Hypothalamus (tissue), 51 donors: ENCODE measurements around the gene FBXO31.

Experiments used
- DNase-seq, 51 donors: peaks; one replicate each; lab custom pipeline; 2025; lab: John Stamatoyannopoulos, UW

The FBXO31 gene

GRCh38 chr16:87317750-87318644 is 65.6 kb downstream of the FBXO31 start:
- DNase-seq: peak in 7 of 51 donors; percentile 29 to 55 (median 48)

GRCh38 chr16:87316923-87317749 is 66.4 kb downstream of the FBXO31 start, which contains the start of gene C16orf95:
C16orf95 (minus strand) TSS chr16:87317392; CDS start chr16:87317242, 150 bp downstream.
- peak; percentile 80 to 98 (median 93) for DNase-seq

- DNase-seq: no peak
Observed at GRCh38 chr16:87316450-87316922, 67.1 kb downstream of the FBXO31 start.

- DNase-seq: no peak
Observed at GRCh38 chr16:87314990-87315420, 68.6 kb downstream of the FBXO31 start.

GRCh38 chr16:87312008-87312407 is 71.6 kb downstream of the FBXO31 start:
- no peak for DNase-seq

GRCh38 chr16:87311387-87311786 is 72.2 kb downstream of the FBXO31 start:
- no peak for DNase-seq

GRCh38 chr16:87310610-87311009 is 73.0 kb downstream of the FBXO31 start:
- no peak for DNase-seq

- DNase-seq: no peak
Observed at GRCh38 chr16:87309620-87310525, 73.7 kb downstream of the FBXO31 start.

- DNase-seq: no peak
Observed at GRCh38 chr16:87308826-87309225, 74.8 kb downstream of the FBXO31 start.

GRCh38 chr16:87306516-87306915 is 77.1 kb downstream of the FBXO31 start:
- DNase-seq: no peak

- no peak for DNase-seq
Observed at GRCh38 chr16:87305505-87306391, 77.8 kb downstream of the FBXO31 start.

- no peak for DNase-seq
Observed at GRCh38 chr16:87304951-87305350, 78.6 kb downstream of the FBXO31 start.

GRCh38 chr16:87303962-87304521 is 79.5 kb downstream of the FBXO31 start:
- no peak for DNase-seq

- no peak for DNase-seq
Observed at GRCh38 chr16:87303431-87303930, 80.1 kb downstream of the FBXO31 start.

- DNase-seq: no peak
Observed at GRCh38 chr16:87298857-87299465, 84.6 kb downstream of the FBXO31 start.

- peak in 8 of 51 donors; percentile 4 to 32 (median 9) for DNase-seq
Observed at GRCh38 chr16:87297918-87298631, 85.5 kb downstream of the FBXO31 start.

- no peak for DNase-seq
Observed at GRCh38 chr16:87297407-87297806, 86.2 kb downstream of the FBXO31 start.
